ENCODE measurements around the gene CACNA2D4. TPM values are rescaled to one million over a fixed set of nuclear protein-coding genes. Genes with fewer than 3 reads are reported as not detected.

Gene CACNA2D4
- total RNA-seq, 1 donor from 2014 or later, result not detected

DNA sequence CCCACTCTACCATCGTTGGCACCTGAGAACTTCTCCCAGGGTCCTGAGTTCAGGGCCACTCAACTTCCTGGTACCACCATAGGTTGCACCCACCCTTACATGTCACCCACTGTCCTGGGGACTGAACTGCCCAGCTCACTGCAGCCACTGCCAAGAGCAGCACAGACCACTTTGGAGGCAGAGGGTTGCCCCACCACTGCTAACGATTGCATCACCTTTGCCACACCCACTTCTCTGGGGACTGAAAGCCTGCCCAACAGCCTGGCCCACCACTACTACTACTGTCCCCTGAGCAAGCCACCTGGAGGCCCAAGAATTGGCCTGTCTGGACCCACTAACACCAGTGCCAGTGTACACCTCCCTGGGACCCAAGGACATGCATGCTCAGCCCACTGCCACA lies 27.6 kb downstream of the CACNA2D4 start:
- peak; percentile 63 for DNase-seq (ENCODE audit: extremely low spot score, unreplicated experiment)
- TF ChIP-seq, protein P1, sequence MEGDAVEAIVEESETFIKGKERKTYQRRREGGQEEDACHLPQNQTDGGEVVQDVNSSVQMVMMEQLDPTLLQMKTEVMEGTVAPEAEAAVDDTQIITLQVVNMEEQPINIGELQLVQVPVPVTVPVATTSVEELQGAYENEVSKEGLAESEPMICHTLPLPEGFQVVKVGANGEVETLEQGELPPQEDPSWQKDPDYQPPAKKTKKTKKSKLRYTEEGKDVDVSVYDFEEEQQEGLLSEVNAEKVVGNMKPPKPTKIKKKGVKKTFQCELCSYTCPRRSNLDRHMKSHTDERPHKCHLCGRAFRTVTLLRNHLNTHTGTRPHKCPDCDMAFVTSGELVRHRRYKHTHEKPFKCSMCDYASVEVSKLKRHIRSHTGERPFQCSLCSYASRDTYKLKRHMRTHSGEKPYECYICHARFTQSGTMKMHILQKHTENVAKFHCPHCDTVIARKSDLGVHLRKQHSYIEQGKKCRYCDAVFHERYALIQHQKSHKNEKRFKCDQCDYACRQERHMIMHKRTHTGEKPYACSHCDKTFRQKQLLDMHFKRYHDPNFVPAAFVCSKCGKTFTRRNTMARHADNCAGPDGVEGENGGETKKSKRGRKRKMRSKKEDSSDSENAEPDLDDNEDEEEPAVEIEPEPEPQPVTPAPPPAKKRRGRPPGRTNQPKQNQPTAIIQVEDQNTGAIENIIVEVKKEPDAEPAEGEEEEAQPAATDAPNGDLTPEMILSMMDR (IDR thresholded peaks at IDR 0.05), result no peak
- H3K4me1 Mint-ChIP-seq (ENCODE audit: unreplicated experiment), result no peaks in the 10 kb centered on the region
- no peak overlapping the region for H3K27ac Mint-ChIP-seq (ENCODE audit: unreplicated experiment)
- no peaks in the 10 kb centered on the region for H3K36me3 Mint-ChIP-seq (ENCODE audit: unreplicated experiment)
- H3K9me3 Mint-ChIP-seq (ENCODE audit: unreplicated experiment), result peaks cover 34% of the 10 kb centered on the region
- H3K27me3 Mint-ChIP-seq (ENCODE audit: unreplicated experiment), result peaks cover 76% of the 10 kb centered on the region
- H3K4me3 Mint-ChIP-seq (ENCODE audit: unreplicated experiment), result no peak overlapping the region

DNA sequence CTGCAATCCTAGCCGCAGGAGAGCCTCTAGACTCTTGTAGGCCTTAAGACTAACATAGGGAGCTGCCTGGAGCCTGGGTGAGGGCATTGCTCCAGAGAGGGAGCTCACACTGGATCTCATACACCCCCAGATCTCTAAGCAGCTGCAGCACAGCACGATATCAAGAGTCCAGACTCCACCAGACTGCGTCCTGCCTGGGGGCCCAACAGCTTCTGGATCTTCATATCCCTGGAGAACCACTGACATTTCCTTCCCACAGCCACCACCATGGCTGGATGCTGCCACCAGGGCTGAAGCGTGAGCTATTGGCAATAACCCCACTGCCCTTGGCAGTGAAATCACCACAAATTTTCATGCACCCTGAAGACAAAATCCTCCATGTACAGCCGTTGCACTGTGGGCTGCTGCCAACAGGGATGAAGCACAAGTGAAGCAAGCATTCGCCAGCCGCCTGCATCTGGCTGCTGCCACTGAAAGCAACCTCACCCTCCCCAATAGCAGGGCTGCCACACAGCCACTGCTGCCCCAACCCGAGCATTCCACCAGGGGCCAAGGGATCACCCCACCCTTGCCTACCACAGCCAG lies 28.2 kb downstream of the CACNA2D4 start:
- no peak overlapping the region for H3K27ac Mint-ChIP-seq (ENCODE audit: unreplicated experiment)
- no peak overlapping the region for H3K4me3 Mint-ChIP-seq (ENCODE audit: unreplicated experiment)
- DNase-seq (ENCODE audit: extremely low spot score, unreplicated experiment), result peak; percentile 69
- TF ChIP-seq, protein P1 (IDR thresholded peaks at IDR 0.05), result no peak
- peaks cover 34% of the 10 kb centered on the region for H3K9me3 Mint-ChIP-seq (ENCODE audit: unreplicated experiment)
- H3K36me3 Mint-ChIP-seq (ENCODE audit: unreplicated experiment), result no peaks in the 10 kb centered on the region
- H3K27me3 Mint-ChIP-seq (ENCODE audit: unreplicated experiment), result peaks cover 73% of the 10 kb centered on the region
- no peaks in the 10 kb centered on the region for H3K4me1 Mint-ChIP-seq (ENCODE audit: unreplicated experiment)

DNA sequence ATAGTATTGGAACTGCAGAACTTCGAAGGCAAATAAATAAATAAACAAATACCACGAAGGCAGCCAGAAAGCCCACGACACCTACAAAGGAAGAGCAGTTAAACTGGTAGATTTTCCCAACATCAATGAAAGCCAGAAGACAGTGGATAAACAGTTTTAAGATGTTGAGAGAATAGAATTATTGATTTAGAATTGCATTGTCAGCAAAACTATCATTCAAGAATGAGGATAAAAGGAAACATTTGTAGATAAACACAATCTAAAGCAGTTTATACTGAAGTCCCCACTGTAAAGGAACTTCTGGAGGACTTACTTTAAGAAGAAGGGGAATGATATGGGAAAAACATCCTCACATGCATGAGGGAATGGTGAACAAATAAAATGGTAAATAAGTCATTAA lies 29.5 kb downstream of the CACNA2D4 start:
- no peak overlapping the region for H3K27ac Mint-ChIP-seq (ENCODE audit: unreplicated experiment)
- no peak for DNase-seq (ENCODE audit: extremely low spot score, unreplicated experiment)
- peaks cover 66% of the 10 kb centered on the region for H3K27me3 Mint-ChIP-seq (ENCODE audit: unreplicated experiment)
- TF ChIP-seq, protein P1 (IDR thresholded peaks at IDR 0.05), result no peak
- peaks cover 28% of the 10 kb centered on the region for H3K9me3 Mint-ChIP-seq (ENCODE audit: unreplicated experiment)
- no peak overlapping the region for H3K4me3 Mint-ChIP-seq (ENCODE audit: unreplicated experiment)
- H3K4me1 Mint-ChIP-seq (ENCODE audit: unreplicated experiment), result no peaks in the 10 kb centered on the region
- H3K36me3 Mint-ChIP-seq (ENCODE audit: unreplicated experiment), result no peaks in the 10 kb centered on the region

DNA sequence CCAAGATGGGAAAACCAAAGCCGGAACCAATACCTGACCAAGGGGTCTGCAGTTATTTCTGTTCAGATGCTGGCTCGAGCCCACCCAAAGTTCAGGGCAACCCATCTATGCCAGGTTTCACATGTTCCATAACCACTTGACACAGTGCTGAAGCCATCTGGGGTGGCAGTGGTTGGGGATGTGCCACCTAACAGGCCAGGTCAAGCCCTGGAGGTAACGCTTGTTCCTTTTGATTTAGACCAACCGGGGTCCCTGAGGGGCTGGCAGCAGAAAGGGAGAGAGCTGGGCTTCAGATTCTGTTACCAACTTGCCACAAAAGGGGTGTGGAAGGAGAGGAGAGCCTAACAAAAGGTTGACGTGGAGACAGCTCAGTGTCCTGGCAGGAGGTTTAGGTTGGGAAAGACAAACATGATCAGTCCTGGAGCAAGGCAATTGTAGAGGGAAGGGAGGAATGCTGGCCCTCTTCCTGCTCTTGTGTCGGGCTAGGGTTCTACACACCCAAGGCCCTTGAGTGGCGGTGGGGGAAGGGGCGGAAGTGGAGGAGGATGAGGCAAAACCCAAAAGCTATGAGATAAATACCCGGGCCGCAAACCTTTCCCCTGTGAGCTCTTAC lies 31.9 kb downstream of the CACNA2D4 start:
- peaks cover 57% of the 10 kb centered on the region for H3K27me3 Mint-ChIP-seq (ENCODE audit: unreplicated experiment)
- no peak overlapping the region for H3K4me3 Mint-ChIP-seq (ENCODE audit: unreplicated experiment)
- no peaks in the 10 kb centered on the region for H3K4me1 Mint-ChIP-seq (ENCODE audit: unreplicated experiment)
- peak; percentile 80 for DNase-seq (ENCODE audit: extremely low spot score, unreplicated experiment)
- no peak overlapping the region for H3K27ac Mint-ChIP-seq (ENCODE audit: unreplicated experiment)
- TF ChIP-seq, protein P1 (IDR thresholded peaks at IDR 0.05), result no peak
- H3K36me3 Mint-ChIP-seq (ENCODE audit: unreplicated experiment), result no peaks in the 10 kb centered on the region
- peaks cover 9% of the 10 kb centered on the region for H3K9me3 Mint-ChIP-seq (ENCODE audit: unreplicated experiment)

DNA sequence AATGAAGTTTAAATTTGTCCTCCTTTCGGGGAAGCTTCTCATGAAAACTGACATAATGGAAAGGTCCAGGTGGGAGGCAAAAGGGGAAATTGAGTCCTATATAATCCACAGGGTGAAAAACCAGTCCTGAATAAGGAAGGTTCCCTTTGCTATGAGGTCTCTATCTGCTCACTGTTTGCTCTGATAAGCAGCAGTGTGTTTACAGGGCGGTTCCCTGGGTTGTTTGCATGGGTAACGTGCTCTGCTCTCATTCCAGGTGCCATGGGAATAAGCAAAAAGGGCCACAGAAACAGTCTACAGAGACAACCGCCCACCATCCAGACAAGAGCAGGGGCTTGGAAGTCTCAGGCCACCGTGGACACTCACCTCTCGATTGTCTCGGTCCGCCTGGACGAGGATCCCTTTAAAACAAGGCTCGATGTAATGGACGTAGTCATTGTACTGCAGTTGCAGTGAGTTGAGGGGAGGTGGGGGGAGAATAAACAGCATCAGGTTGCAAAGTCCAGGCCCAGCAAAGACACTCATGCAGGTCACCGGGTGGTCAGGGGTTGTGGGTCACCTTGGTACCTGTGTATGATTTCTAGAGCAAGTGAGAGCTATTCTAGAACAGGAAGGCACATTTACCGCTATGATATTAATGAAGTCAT lies 32.7 kb downstream of the CACNA2D4 start:
- Mint-ChIP-seq H3K4me3 (ENCODE audit: unreplicated experiment) (no peak overlapping the region), H3K9me3 (ENCODE audit: unreplicated experiment) (peaks cover 5% of the 10 kb centered on the region), H3K27ac (ENCODE audit: unreplicated experiment) (no peak overlapping the region), H3K36me3 (ENCODE audit: unreplicated experiment) (no peaks in the 10 kb centered on the region), H3K27me3 (ENCODE audit: unreplicated experiment) (peaks cover 55% of the 10 kb centered on the region), H3K4me1 (ENCODE audit: unreplicated experiment) (no peaks in the 10 kb centered on the region)
- peak; percentile 40 for DNase-seq (ENCODE audit: extremely low spot score, unreplicated experiment)
- TF ChIP-seq, protein P1 (IDR thresholded peaks at IDR 0.05), result no peak

All from osteocyte (in vitro differentiated cells).